Heart left ventricle (tissue), 13 donors: ENCODE measurements around the gene DEFB108B.
"Not testable (repeated sequence)": the region's sequence is repeated elsewhere in the genome, so short reads cannot be mapped to it uniquely, and the experiment has no call there.

ENCODE experiments used
- POLR2A ChIP-seq, 2 donors: fragments of 450-650 bp; IDR thresholded peaks; one replicate each; pipeline ENCODE4 v1.6.1; 2017; ENCODE audit warnings: antibody characterized with exemption in 2 of 2, mild to moderate bottlenecking in 2 of 2, moderate library complexity in 2 of 2
- TF ChIP-seq, protein P1 (sequence below), 12 donors: fragments of 200-600 bp; sonication (generic) in 4 of 12; IDR thresholded peaks; one replicate each; pipeline versions ENCODE4 v1.5.0 to v1.8.0; 2018 to 2022; ENCODE audit warnings: antibody characterized with exemption in 12 of 12, mild to moderate bottlenecking in 5 of 12
- donor health status: ischemic (EF 13 %, LVEDD 7.1; RV severe dilation, severe dysfunction).
- donor health status: DM: no; HTN: yes; CAD: no.
- donor health status: DM: no; HTN: no; CAD: no.
- donor health status: ischemic (EF 25% LVEDD 6.9; RV normal size, moderate dysfunction).
- donor health status: ischemic (EF 25% LVEDD 5.7; RV mildly dilated, moderate dysfunction).
- donor health status: ischemic (EF 35%, LVEDD 5.7; RV mildly dilated, moderate dysfunction).
- donor health status: nonischemic (EF 11% LVEDD 7.7; RV severe dilation, severe dysfunction).
- donor health status: DM: yes; HTN: yes; CAD: no.
- donor health status: PGD.
- donor health status: ischemic (EF 29% LVEDD 5.4; RV normal size, mild dysfunction).
- donor health status: nonischemic (EF 23%, LVEDD 6.1; RV moderate dilation, normal function).

DNA sequence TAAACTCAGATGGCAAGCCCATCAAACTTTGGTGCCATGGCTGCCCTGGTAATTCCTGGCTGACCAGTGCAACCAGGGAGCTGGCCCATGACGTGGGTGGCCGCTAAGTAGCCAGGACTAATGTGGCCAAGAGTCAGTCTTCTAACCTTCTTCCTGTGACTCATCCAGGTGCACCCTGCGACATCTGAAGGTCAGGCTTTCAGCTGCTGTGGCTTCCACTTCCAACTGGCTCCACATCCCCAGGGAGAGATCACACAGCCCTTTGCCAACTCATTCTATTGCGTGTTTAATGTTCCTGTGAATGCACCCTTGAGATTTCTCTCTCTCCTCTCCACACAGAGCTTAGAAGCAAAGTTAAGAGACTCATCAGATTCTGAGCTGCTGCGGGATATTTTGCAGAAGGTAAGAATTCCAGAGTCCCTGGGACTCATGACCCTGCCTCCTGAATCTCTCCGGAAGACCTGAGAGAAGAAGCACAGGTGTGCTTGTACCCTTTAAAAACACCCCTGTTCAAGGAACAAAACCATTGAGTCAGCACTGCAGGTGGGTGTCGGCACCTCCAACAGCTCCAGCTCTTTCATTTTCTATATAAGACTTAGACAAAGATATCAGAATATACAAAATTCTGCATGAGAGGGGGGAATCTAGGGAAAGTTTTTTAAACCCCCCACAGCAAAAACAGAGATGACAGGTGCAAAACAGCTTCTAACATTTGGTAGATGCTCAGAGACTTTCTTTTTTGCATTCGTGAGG lies 43.4 kb upstream of the DEFB108B start:
- TF ChIP-seq, protein P1, sequence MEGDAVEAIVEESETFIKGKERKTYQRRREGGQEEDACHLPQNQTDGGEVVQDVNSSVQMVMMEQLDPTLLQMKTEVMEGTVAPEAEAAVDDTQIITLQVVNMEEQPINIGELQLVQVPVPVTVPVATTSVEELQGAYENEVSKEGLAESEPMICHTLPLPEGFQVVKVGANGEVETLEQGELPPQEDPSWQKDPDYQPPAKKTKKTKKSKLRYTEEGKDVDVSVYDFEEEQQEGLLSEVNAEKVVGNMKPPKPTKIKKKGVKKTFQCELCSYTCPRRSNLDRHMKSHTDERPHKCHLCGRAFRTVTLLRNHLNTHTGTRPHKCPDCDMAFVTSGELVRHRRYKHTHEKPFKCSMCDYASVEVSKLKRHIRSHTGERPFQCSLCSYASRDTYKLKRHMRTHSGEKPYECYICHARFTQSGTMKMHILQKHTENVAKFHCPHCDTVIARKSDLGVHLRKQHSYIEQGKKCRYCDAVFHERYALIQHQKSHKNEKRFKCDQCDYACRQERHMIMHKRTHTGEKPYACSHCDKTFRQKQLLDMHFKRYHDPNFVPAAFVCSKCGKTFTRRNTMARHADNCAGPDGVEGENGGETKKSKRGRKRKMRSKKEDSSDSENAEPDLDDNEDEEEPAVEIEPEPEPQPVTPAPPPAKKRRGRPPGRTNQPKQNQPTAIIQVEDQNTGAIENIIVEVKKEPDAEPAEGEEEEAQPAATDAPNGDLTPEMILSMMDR (IDR thresholded peaks at IDR 0.05) = not testable (repeated sequence)
- not testable (repeated sequence) for TF ChIP-seq POLR2A (IDR thresholded peaks at IDR 0.05)
